Stimulated activated CD4-positive, alpha-beta T cell treated with anti-CD3 and anti-CD28 coated beads, Interleukin-15, amount 100 ng/mL, for 48 hours (primary cell): Measurements from ENCODE around the gene TMEM168.
"Not testable (repeated sequence)": the region's sequence is repeated elsewhere in the genome, so short reads cannot be mapped to it uniquely, and the experiment has no call there.

ENCODE experiments used
- DNase-seq, 2 donors: peaks; one replicate each; pipeline ENCODE4 v3.0.0-alpha.2; 2020; ENCODE audit warnings: low read depth in 2 of 2

TMEM168 gene

GRCh38 chr7:112789817-112790585 is at the start of gene TMEM168:
TMEM168 (minus strand) TSS chr7:112790393; CDS start chr7:112784825, 5,568 bp downstream.
- DNase-seq, result peak; percentile 73 to 84

- DNase-seq, result not testable (repeated sequence)
Observed at GRCh38 chr7:112835928-112836327, 45.7 kb upstream of the TMEM168 start.

GRCh38 chr7:112833082-112833481 is 42.9 kb upstream of the TMEM168 start:
- no peak for DNase-seq

DNA sequence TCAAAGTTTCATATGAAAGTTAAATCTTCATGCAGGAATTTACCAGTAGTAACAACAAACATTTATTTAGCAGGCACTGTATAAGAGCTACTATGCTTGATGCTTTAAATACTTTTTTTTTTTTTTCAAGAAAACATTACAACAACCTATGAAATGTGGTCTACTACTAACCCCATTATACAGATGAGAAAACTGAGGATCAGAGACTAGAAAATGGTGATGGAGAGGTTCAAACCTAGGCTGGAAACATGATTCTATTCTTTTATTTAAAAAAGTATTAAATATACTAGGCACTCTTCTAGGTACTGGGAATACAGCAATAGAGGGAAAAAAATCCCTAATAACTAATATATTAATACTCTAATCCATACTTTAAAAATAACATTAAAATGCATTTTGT is 40.6 kb upstream of the TMEM168 start:
- no peak for DNase-seq

DNA sequence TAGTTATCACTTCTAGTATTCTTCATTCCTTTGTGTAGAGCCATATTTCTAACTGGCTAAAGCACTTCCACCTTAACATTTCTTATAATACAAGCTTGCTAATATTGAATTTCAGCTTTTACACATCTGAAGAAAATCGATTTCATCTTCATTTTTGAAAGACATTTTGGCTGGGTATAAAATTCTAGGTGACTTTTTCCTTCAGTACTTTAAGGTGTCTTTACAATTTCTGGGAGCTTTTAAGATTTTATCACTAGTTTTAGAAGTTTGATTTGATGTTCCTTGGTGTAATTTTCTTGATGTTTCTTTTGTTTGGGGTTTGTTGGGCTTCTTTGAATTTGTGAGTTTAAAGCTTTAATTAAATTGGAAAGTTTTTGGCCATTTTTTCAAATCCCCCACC is 38.5 kb upstream of the TMEM168 start:
- no peak for DNase-seq

DNA sequence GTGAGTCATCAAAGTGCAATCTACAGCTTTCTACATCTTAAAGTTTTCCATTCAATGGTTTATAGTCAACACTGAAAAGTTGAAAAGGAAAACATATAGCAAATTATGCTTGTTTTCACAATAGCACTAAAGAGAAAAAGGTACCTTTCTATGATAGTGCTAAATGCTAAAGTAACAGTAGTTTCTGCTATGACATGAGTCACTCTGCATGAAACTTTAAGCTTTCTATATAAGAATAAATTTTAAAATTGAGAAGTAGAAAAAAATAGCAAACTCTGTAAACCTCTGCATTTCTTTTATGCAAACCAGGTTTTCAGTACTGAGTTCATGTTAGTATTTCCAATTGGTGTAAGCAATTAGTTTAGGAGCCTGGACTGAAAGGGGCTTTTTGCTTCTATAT is 31.2 kb upstream of the TMEM168 start:
- no peak for DNase-seq

DNA sequence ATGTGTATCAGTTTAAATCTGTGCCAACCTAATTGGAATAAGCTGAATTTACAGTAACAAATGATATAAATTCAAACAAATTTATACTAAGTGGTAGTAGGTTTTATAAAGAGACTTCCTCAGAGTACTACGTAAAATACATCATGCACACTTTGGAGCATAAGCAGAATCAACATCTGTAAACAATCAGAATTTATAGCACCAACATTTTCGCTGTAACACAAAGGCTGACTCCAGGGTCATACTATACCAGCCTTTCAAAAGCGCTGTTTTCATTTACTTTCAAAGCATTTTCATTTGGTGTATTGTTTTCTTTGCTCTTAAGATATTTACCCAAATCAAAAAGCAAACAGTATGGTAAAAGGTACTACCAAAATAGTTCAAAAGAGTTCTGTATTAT is 29.3 kb upstream of the TMEM168 start:
- DNase-seq, result no peak

GRCh38 chr7:112806156-112806555 is 16.0 kb upstream of the TMEM168 start:
- DNase-seq, result no peak

- DNase-seq, result no peak
Observed at GRCh38 chr7:112802406-112802805, 12.2 kb upstream of the TMEM168 start.

DNA sequence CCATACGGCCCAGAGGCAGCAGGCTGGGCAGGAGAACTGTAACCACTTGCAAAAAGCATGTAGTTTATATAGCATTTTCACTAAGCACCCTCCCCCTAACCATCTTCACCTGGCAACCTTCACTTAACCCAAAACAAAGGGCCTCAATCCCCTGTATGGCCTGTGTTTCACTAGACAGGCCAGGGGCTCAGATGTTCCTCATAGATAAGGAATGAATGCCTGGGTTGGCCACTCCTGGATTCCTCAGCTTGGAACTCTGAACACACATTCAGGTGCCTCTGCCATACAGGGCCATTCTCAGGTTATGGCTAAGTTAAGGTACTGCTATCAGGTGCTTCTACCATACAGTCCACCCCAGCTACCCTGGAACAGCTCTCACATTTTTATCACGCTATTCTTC is 10.3 kb upstream of the TMEM168 start:
- no peak for DNase-seq

DNA sequence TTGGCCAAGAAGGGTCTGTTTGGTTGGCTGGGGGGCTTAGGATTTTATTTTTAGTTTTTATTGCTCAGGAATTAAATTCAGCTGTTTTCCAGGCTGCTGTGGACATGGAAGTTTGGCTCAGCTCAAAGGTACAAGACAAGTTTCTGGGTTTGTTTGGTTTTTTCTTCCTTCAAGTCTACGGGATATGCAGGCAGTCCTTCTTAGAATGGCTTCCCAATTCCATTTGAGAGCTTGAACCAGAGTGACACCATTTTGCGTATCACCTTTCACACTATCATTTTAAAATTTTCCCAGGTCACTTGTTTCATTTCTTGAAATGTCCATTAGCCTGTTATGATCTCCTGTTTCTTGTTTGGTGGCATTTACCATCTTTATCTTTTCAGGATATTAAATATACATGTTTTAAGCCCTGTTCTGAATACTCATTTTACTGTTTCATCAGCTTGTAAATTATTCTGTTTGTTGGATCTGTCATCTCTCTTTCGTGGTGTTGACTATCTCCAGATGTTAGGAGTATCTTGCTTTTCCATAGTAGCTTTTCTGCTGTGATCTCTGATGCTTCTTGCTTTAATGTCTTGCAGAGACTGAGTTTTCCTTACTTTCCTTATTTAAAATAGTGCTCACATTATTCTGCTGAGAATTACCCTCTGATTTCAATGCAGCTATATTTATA is 9.4 kb upstream of the TMEM168 start:
- no peak for DNase-seq

DNA sequence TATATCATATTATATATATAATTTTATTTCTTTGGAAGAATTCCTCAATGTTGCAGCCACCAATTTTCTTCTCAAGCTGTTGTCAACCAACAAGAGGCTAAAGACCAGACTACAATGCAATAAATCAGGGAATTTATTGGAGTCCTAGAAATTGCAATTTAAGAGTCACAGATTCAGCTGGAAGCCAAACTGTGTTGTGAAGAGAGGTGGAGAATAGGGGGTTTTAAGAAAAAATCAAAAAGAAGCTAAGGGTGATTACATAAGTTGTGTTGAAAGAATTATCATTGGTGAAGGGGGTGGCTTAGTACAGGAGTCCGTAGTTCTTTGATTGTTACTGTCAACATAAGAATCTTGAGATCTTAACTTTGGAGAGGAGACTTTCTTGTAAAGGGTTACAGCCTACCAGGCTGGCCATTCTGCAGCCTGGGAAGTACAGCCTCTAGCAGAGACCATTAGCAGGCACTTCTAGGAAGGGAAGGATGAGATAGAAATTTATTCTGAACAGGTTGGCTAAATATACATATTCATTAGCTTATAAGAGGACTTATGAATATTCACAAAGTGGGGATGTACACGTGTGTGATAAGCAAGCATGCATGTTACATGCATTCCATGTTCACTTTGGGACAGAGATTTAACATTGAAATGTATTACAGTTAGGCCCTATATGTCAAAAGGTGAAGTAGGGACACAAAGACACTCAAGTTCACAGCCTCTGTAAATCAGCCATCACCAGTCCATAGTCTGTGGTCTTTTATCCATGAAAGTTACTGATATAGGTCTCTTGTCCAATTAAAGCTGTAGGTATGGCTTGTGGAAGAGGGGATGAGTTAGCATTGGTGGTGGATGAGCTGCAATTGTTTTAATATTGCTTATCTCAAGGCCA is 8.3 kb upstream of the TMEM168 start:
- DNase-seq, result no peak

- not testable (repeated sequence) for DNase-seq
Observed at GRCh38 chr7:112796552-112796951, 6.4 kb upstream of the TMEM168 start.

DNA sequence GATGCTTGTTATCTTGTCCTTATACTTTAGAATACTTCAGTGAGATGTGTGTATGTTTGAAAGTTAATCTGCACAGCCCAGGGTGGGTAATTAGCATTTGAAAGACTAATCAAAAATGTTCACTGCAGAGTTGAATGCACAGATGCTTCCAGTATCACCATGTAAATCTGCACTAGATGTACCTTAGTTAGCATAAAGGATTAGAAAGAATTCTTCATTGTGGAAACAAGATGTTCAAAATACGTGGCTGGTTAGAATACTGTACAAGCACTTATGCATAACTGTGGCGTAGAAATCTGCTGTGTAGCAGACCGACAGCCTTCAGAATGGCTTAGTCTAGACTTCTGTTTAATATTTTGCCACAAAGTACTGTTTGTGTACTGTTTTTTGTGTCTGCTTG is 2.2 kb upstream of the TMEM168 start:
- no peak for DNase-seq

DNA sequence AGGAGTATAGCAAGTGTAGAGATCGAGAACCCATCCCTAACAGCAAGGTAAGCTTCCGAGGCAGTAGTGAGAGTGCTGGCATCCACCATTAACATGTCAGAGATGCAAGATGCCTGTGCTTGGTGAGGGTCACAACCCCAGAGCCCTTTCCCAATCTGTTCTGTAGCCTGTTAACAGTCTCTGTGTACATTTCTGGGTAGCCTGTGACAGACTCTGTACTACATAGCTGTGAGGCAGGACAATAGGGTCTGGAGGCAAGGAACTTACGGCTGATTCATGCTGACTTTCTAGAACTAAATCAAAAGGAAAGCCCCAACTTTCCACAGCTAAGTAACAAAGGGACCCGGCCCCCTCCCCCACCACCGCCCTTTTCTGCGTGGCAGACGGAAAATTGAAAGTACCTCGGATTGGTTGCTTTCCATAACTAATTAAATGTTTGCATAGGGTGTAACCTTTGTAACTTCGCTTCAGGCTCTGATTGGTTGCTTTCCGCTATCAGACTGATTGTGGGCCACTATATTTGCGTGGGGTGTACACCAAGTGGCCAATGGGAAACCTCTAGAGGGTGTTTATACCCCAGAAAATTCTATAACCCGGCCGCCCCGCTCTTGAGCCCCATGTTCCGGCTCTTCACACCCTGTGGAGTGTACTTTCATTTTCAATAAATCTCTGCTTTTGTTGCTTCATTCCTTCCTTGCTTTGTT is 1.4 kb upstream of the TMEM168 start:
- DNase-seq, result no peak

DNA sequence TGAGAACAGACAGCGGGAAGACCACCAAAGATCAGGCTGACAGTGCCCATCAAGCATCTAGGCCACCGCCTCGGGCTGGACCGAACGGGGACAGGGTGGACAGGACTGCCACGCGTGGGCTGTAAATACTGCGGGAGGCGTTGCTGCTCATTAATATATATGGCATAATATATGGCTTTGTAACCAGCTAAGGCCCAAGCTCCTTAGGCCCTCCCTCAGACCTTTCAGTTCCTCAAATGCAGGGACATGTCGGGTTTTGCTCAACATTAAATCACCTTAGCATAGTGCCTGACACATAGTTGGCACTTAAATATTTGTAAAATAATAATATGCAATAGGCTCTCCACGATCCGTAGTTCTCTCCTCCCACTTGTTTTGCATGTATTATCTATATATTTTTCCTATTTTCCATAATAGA is 402 bp upstream of the TMEM168 start:
- no peak for DNase-seq

DNA sequence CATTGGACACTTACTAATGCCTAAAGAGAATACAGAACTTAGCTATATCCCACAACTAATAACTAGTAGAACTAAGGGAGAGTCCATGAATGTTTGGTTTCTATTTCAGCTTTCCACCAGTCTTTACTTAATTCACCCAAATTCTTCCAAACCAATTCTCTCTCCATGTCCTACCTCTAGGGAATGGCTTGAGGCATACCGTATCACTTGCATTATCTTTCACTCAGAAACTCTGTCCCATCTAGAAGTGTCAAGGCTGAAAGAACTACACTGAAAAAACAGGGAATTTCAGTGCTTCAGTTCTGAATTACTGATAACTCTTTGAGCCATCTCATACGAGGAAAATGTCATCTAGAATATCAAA is 758 bp downstream of the TMEM168 start:
- no peak for DNase-seq

- DNase-seq, result no peak
Observed at GRCh38 chr7:112788778-112789343, 1.3 kb downstream of the TMEM168 start.

GRCh38 chr7:112784603-112785002 is 5.6 kb downstream of the TMEM168 start:
- no peak for DNase-seq

DNA sequence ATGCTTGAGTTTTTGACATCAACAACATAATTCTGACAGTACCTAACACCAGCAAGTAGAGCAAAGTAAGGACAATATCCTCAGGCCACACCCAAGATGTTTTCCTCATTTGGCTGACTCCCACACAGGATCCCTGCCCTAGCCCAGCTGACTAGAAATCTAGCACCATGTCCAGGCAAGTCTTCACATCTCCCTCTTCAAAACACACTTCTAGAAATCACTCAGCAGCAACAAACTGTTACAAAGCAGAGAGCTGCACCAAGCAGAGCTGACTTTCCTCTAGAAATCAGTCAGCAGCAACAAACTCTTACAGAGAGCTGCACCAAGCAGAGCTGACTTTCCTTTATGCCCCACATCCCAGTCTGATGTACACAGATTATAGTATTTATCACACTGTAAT is 7.7 kb downstream of the TMEM168 start:
- DNase-seq, result no peak

DNA sequence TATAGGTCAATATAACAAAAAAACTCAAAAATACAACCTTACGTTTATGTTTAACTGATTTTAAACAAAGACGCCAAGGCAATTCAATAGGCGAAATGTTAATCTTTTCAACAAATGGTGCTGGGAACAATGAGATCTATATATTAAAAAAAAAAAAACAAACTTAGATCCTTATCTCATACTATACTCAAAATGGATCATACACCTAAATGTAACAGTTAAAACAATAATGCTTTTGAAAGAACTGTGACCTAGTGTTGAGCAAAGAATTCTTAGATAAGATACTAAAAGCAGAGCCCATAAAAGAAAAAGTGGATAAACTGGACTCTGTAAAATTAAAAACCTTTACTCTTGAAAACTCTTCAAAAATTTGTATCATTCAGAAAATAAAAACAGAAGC is 8.6 kb downstream of the TMEM168 start:
- DNase-seq, result no peak

GRCh38 chr7:112781110-112781509 is 9.1 kb downstream of the TMEM168 start:
- DNase-seq, result no peak
